B cell (primary cell): ENCODE data around the gene CFAP141. TPM values are rescaled to one million over a fixed set of nuclear protein-coding genes. Genes with fewer than 3 reads are reported as not detected.

Source experiments
- ATAC-seq: fragments of 200-7000 bp; cut with Tn5 transposase; one replicate; pipeline ENCODE4 v1.10.0; 2021; ENCODE audit warnings: low read depth, mild to moderate bottlenecking, moderate number of reproducible peaks, moderate library complexity
- CTCF ChIA-PET: fragments of 350-600 bp; sonication (Branson Sonifier 250); formaldehyde crosslinking; loops from one replicate; lab custom pipeline; 2021; ENCODE audit warnings: antibody characterized with exemption, inconsistent platforms; lab: Charles Lee
- POLR2A ChIA-PET: fragments of 350-600 bp; sonication (Branson Sonifier 250); formaldehyde crosslinking; loops from one replicate; lab custom pipeline; 2021; ENCODE audit warnings: antibody characterized with exemption; lab: Charles Lee
- DNase-seq: peaks from one replicate; pipeline ENCODE4 v3.0.0; 2013
- H2AFZ ChIP-seq: 2 replicates; pipeline ENCODE4 v1.6.1; 2012; ENCODE audit warnings: mild to moderate bottlenecking, low read depth, low read length; ENCODE audit not compliant: insufficient read depth, poor library complexity, severe bottlenecking
- H3K27ac ChIP-seq, 2 donors: 1 replicate in 1 of 2; 2 replicates in 1 of 2; pipeline ENCODE4 v1.5.1; 2012 to 2013; ENCODE audit warnings: low read length in 2 of 2, mild to moderate bottlenecking in 2 of 2, moderate library complexity in 1 of 2
- H3K27me3 ChIP-seq, 4 experiments: fragments of 200-600 bp in 1 of 4; sonication (generic) in 1 of 4; replicated peaks in 1 of 4; 1 replicate in 2 of 4; 2 replicates in 2 of 4; pipeline versions ENCODE4 v1.6.1 to v1.7.0; 2013 to 2016; ENCODE audit warnings: low read length in 3 of 4, mild to moderate bottlenecking in 2 of 4, mixed read lengths in 1 of 4, moderate library complexity in 1 of 4; ENCODE audit not compliant: insufficient read depth in 4 of 4, control insufficient read depth in 3 of 4; ENCODE audit errors: control extremely low read depth in 1 of 4
- H3K36me3 ChIP-seq, 2 experiments: replicated peaks in 1 of 2; 1 replicate in 1 of 2; 2 replicates in 1 of 2; pipeline versions ENCODE4 v1.6.1 to v1.7.1; 2013; ENCODE audit warnings: low read length in 1 of 2; ENCODE audit not compliant: insufficient read depth in 2 of 2, control insufficient read depth in 1 of 2; ENCODE audit errors: control extremely low read depth in 1 of 2, extremely low read depth in 1 of 2
- H3K4me1 ChIP-seq, 2 donors: fragments of 200-600 bp in 1 of 2; sonication (generic) in 1 of 2; 1 replicate in 1 of 2; 2 replicates in 1 of 2; pipeline versions ENCODE4 v1.5.1 to v1.6.1; 2013 to 2017; ENCODE audit warnings: low read length in 2 of 2; ENCODE audit not compliant: control insufficient read depth in 2 of 2, insufficient read depth in 2 of 2
- H3K4me2 ChIP-seq: replicated peaks from 2 replicates; pipeline ENCODE3; 2012; ENCODE audit warnings: mild to moderate bottlenecking, low read depth, low read length; ENCODE audit not compliant: poor library complexity, severe bottlenecking
- H3K4me3 ChIP-seq, 5 experiments: fragments of 200-600 bp in 1 of 5; sonication (generic) in 1 of 5; 1 replicate in 3 of 5; 2 replicates in 2 of 5; pipeline versions ENCODE4 v1.5.1 to v1.7.0; 2011 to 2016; ENCODE audit warnings: low read length in 4 of 5, mild to moderate bottlenecking in 4 of 5, low read depth in 2 of 5, control low read depth in 1 of 5, moderate library complexity in 1 of 5; ENCODE audit not compliant: insufficient read depth in 1 of 5; ENCODE audit errors: control extremely low read depth in 1 of 5, extremely low read depth in 1 of 5
- H3K79me2 ChIP-seq: fragments of 200-600 bp; sonication (generic); one replicate; pipeline ENCODE4 v1.6.0; 2016; ENCODE audit warnings: low read length; ENCODE audit not compliant: control insufficient read depth, insufficient read depth
- H3K9ac ChIP-seq: fragments of 200-600 bp; sonication (generic); 2 replicates; pipeline ENCODE4 v1.6.1; 2017; ENCODE audit warnings: mild to moderate bottlenecking, low read length, moderate library complexity
- H3K9me3 ChIP-seq, 3 donors: one replicate each; pipeline versions ENCODE4 v1.6.1 to v1.7.1; 2013; ENCODE audit warnings: low read length in 2 of 3; ENCODE audit not compliant: control insufficient read depth in 2 of 3, insufficient read depth in 1 of 3; ENCODE audit errors: control extremely low read depth in 1 of 3
- H4K20me1 ChIP-seq: 2 replicates; pipeline ENCODE4 v1.6.0; 2012; ENCODE audit warnings: mild to moderate bottlenecking, low read length; ENCODE audit not compliant: insufficient read depth, control insufficient read depth, poor library complexity, severe bottlenecking
- H3K27ac Mint-ChIP-seq: one replicate; pipeline ENCODE4 v1.8.0; 2021; ENCODE audit warnings: mixed read lengths
- H3K27me3 Mint-ChIP-seq: one replicate; pipeline ENCODE4 v1.8.0; 2021; ENCODE audit warnings: mixed read lengths
- H3K4me1 Mint-ChIP-seq: one replicate; pipeline ENCODE4 v1.8.0; 2021; ENCODE audit warnings: mixed read lengths
- H3K4me3 Mint-ChIP-seq: one replicate; pipeline ENCODE4 v1.8.0; 2021; ENCODE audit warnings: mixed read lengths
- H3K9me3 Mint-ChIP-seq: one replicate; pipeline ENCODE4 v1.8.0; 2022; ENCODE audit warnings: mixed read lengths; ENCODE audit not compliant: insufficient read depth
- EZH2 ChIP-seq: IDR thresholded peaks from 2 replicates; pipeline ENCODE4 v1.6.1; 2012; ENCODE audit warnings: borderline replicate concordance, low read depth, mild to moderate bottlenecking, moderate library complexity, low read length; ENCODE audit not compliant: insufficient read depth, poor library complexity, severe bottlenecking
- whole genome bisulfite sequencing: methylation state at CpG from one replicate; pipeline ENCODE4 v1.1.5; 2013; ENCODE audit warnings: missing lambda C conversion rate; ENCODE audit not compliant: insufficient coverage; 5-methylcytosine and 5-hydroxymethylcytosine counted together
- intact Hi-C: fragments of 100-400 bp; cut with micrococcal nuclease; formaldehyde crosslinking; loops from one replicate; pipeline ENCODE4 v1.10.0; 2022
- polyA plus RNA-seq: library from polyadenylated mRNA; depleted of rRNA; stranded (reverse); fragments of >200 nt; gene quantifications from 2 replicates; pipeline ENCODE4 v1.2.3, GENCODE V29; 2012
- total RNA-seq, 2 donors: library from RNA; stranded (reverse); fragments of 120-200 nt in 1 of 2; gene quantifications; 1 replicate in 1 of 2; 2 replicates in 1 of 2; pipeline versions ENCODE4 v1.2.3 to v1.2.4, GENCODE V29; 2013 to 2022
- TF ChIP-seq, protein P1 (sequence below): fragments of 200-600 bp; IDR thresholded peaks from one replicate; pipeline ENCODE4 v1.8.0; 2022; ENCODE audit warnings: antibody characterized with exemption, mild to moderate bottlenecking

CFAP141 gene
- total and polyA plus RNA-seq, 2 donors (not counting 1 experiment from before 2014, with no cell fraction given), result not detected

DNA sequence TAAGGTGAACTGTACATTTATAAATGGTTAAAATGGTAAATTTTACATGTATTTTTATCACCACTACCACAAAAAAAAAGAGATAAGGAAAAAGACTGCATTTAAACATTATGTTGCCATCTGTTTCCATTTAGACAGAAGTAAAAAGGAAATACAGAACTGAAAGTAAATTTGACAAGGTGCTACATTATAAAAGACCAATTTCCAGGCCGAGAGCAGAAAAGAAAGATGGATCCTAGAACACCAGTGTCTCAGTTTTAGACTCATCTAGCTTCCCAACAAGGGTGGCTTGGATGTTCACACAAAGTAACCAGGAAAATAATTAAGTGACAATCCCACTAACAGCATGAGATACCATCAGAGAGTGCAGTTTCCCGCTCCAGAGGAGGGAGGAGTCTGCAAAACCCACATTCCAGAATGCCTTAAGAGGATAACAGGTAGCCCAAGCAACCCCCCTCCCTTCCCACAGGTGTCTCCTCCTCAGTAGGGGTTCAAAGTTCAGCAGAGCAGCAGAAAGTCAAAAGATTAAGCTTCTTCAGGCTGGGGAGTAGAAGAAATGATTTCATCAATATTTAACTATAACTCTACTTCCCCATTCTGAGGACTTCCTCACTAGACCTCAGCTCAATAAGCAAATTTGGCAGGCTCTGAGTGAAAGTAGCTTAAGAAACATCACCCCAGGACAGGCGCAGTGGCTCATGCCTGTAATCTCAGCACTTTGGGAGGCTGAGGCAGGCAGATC, 26.0 kb downstream of the CFAP141 start:
- DNase-seq, result peak; percentile 79
- Histone ChIP-seq H3K36me3 (peaks cover 11 to 39% of the 10 kb centered on the region in 2 experiments), H3K4me3 (peak overlapping the region; percentile 47 to 75 (median 54)), H4K20me1 (peaks cover 61% of the 10 kb centered on the region), H3K4me2 (peak overlapping the region; percentile 96), H3K9ac (peak overlapping the region; percentile 73), H3K79me2 (peaks cover 91% of the 10 kb centered on the region), H3K27me3 (no peaks in the 10 kb centered on the region), H3K9me3 (no peaks in the 10 kb centered on the region), H3K27ac (peak overlapping the region; percentile 69 to 94), H2AFZ (peak overlapping the region; percentile 24), H3K4me1 (peaks cover 63 to 72% of the 10 kb centered on the region in 2 donors)
- H3K4me3 Mint-ChIP-seq, result peak overlapping the region; percentile 86
- peak overlapping the region; percentile 98 for H3K27ac Mint-ChIP-seq
- ChIA-PET CTCF (interaction anchor here (0.7 to 2.2 kb wide), 6 partner anchors 11 to 258 kb away, joined by 3 to 21 read pairs (median 4); partner anchors contain the start of genes GATAD2B and HAX1), POLR2A (interaction anchor here (0.6 to 1.8 kb wide), 6 partner anchors 41 to 428 kb away, joined by 3 to 10 read pairs (median 4); partner anchors contain the start of genes JTB, RPS27 and UBAP2L)
- peak; percentile 51 for ATAC-seq
- TF ChIP-seq, protein P1, sequence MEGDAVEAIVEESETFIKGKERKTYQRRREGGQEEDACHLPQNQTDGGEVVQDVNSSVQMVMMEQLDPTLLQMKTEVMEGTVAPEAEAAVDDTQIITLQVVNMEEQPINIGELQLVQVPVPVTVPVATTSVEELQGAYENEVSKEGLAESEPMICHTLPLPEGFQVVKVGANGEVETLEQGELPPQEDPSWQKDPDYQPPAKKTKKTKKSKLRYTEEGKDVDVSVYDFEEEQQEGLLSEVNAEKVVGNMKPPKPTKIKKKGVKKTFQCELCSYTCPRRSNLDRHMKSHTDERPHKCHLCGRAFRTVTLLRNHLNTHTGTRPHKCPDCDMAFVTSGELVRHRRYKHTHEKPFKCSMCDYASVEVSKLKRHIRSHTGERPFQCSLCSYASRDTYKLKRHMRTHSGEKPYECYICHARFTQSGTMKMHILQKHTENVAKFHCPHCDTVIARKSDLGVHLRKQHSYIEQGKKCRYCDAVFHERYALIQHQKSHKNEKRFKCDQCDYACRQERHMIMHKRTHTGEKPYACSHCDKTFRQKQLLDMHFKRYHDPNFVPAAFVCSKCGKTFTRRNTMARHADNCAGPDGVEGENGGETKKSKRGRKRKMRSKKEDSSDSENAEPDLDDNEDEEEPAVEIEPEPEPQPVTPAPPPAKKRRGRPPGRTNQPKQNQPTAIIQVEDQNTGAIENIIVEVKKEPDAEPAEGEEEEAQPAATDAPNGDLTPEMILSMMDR, result no peak
- TF ChIP-seq EZH2, result no peak
- no peaks in the 10 kb centered on the region for H3K27me3 Mint-ChIP-seq
- 33% methylated on average over 2 of the region's 3 CpGs for WGBS
- peaks cover 76% of the 10 kb centered on the region for H3K4me1 Mint-ChIP-seq
- intact Hi-C loops, result loop anchor here (1.0 to 5.0 kb wide), 5 partner anchors 92 to 1677 kb away; partner anchors contain the start of genes ATP8B2, GON4L, HAX1 and RAB13
- H3K9me3 Mint-ChIP-seq, result no peaks in the 10 kb centered on the region
